GM19043 (cell line): ENCODE results near the gene KRTAP10-10.
"Not testable (repeated sequence)": the region's sequence is repeated elsewhere in the genome, so short reads cannot be mapped to it uniquely, and the experiment has no call there.

Experiments used
- ATAC-seq: cut with Tn5 transposase; IDR thresholded peaks from one replicate; pipeline ENCODE4 v1.9.1; 2021; ENCODE audit warnings: low read depth; ENCODE audit not compliant: unreplicated experiment

The KRTAP10-10 gene, protein sequence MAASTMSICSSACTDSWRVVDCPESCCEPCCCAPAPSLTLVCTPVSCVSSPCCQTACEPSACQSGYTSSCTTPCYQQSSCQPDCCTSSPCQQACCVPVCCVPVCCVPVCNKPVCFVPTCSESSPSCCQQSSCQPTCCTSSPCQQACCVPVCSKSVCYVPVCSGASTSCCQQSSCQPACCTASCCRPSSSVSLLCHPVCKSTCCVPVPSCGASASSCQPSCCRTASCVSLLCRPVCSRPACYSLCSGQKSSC

DNA sequence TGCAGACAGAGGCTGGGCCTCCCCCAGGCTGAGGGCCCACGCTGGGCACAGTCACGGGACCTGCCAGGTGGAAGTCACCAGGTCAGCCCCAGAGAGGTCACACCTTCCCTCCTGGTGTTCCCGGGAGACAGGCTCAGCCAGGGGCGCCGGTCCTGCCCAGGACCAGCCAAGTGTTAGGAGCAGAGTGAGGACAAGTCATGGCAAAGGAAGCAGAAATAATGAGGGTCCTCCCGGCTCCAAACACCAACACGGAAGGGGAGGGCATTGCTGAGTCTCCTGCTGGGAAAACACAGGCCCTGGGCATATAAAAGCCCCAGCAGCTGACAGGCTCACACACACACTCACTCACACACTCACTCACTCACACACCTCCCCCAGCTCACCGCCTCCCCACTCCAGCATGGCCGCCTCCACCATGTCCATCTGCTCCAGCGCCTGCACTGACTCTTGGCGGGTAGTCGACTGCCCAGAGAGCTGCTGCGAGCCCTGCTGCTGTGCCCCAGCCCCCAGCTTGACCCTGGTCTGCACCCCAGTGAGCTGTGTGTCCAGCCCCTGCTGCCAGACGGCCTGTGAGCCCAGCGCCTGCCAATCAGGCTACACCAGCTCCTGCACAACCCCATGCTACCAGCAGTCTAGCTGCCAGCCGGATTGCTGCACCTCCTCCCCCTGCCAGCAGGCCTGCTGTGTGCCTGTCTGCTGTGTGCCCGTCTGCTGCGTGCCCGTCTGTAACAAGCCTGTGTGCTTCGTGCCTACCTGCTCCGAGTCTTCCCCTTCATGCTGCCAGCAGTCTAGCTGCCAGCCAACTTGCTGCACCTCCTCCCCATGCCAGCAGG lies at the start of gene KRTAP10-10:
KRTAP10-10 (plus strand) TSS at position 339 of the 833 bp plus-strand sequence; CDS start at position 401, 62 bp downstream.
- ATAC-seq, result no peak

DNA sequence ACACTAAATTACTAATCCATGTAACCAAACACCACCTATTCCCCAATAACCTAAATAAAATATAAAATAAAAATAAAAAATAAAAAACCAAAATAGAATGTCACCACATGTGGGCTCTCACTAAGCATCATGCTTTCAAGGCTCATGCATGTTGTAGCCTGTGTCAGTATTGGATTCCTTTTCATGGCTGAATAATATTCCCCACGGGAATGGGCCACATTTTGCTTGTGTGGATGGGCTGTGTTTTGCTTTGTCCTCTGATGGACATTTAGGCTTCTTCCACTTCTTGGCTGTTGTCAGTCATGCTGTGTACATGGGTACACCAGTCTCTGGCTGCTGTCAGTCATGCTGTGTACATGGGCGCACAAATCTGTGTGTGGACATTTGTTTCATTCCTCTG lies 48.1 kb upstream of the KRTAP10-10 start:
- no peak for ATAC-seq

DNA sequence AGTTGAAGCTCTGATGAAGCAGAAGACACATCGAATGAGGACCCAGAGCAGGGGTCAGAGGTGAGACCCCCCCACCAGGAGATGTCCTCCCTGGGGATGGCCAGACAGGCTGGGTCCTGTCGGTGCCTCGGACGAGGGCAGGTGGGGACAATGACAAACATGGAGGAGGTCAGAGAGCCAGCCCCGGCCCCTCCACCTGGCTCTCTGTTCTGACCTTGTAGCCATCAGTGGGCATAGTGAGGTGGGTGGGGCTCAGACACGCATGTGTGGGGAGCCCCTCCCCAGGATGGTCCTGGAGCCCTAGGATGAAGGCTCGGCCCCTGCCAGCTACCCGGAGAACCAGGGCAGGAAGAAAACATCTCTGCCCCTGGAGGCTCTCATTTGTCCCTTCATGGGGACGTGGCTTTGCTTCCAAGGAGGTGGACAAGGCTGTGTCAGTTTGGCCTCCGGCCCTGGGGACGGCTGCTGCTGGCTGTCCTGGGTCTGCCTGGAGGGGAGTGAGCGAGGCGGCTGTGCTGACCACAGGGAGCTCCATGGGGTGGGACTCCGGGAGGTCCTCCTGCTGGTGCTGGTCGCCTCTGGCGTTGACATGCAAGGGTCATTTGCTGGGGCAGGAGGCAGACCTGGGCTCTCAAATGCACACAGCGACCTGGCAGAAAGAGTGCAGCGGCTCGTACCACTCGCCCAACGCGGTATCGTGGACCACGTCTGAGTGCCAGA lies 47.4 kb upstream of the KRTAP10-10 start:
- no peak for ATAC-seq

DNA sequence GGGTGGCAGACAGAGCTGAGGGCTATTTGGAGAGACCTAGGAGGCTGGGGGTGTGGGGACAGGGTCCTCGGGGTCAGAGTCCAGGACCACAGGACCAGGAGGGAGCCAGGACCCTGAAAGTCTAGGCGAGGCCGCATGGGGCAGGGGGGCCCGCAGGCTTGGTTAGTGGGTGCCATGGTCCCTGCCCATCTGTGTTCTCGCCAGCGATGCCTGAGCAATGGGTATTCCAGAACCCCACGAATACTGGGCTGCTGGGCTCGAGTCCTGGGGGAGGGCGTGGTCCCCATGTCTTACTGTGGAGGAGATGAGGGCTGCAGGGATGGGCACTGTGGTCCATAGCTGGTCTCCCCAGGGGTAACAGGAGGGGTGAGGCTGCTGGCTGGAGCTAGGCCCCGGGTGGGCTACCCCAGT lies 46.8 kb upstream of the KRTAP10-10 start:
- ATAC-seq, result no peak

DNA sequence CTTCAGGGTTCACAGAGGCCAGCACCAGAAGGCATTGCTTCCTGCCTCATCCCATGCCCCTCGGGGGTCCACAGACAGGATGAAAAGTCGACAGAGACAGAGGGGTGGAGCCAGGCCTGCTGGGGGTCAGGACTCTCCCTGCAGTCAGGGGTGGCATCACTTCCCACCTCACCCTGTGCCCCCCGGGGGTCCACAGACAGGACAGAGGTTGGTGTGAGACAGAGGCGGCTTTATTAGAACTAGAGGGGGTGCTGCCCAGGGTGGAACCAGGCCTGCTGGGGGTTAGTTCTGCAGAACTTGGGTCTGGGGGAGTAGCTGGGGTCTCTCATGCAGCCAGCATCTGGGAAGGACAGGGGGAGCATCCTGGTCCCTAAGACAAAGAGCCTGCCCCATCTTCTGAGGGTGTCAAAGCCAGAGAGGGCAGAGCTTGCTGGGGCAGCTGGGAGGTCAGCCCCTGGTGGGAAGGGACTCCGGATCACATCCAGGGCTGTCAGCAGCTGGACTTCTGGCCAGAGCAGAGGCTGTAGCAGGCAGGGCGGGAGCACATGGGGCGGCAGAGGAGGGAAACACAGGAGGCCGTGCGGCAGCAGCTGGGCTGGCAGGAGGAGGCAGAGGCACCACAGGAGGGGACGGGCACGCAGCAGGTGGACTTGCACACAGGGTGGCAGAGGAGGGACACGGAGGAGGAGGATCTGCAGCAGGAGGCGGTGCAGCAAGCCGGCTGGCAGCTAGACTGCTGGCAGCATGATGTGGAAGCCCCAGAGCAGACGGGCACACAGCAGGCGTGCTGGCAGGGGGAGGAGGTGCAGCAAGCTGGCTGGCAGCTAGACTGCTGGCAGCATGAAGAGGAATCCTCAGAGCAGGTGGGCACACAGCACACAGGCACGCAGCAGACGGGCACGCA lies 46.0 kb upstream of the KRTAP10-10 start:
- not testable (repeated sequence) for ATAC-seq

DNA sequence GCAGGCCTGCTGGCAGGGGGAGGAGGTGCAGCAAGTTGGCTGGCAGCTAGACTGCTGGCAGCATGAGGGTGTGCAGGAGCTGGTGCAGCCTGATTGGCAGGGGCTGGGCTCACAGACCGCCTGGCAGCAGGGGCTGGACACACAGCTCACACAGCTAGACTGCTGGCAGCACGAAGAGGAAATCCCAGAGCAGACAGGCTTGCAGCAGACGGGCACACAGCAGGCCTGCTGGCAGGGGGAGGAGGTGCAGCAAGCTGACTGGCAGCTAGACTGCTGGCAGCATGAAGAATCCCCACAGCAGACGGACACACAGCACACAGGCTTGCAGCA lies 45.4 kb upstream of the KRTAP10-10 start:
- not testable (repeated sequence) for ATAC-seq

DNA sequence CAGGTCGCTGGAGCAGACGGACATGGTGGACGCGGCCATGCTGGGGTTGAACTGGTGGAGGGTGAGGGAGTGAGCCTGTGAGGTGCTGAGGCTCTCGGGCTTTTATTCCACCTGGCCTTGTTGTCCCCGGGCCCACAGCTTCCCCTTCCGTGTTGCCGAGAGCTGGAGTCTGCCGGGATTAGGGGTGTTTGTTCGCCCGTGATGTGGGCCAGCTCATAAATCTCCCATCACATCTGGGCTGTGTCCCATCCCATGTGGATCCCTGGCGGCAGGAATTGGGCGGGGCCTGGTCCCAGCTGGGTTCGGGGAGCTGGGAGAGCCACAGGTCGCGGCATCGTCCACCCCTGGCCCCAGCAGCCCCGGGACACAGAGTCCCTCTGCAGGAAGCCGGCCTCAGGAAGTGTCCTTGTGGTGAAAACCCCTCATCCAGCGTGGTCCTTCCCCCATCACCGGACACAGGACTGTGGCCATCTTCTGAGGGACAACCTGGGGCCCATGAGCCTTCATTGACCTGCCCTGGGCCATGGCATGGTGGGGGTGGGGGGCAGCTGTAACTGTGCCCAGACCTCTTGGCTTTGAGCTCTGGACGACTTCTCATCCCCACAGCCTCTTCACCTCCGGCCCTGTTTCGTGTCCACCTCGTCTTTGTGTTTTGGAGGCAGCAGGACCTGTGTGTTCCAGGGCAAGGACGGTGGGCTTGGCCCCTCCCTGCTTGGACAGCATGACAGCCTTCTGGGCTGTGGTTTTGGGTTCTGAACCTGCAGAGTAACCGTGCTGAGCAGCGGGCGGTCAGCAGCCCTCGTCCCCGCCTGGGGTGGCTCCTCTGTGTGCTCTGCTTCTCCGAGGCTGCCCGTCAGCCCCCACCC lies 44.5 kb upstream of the KRTAP10-10 start, which contains the start of gene KRTAP10-6:
KRTAP10-6 (minus strand) TSS at position 60 of the 866 bp plus-strand sequence; CDS start at position 39, 21 bp downstream.
- no peak for ATAC-seq

DNA sequence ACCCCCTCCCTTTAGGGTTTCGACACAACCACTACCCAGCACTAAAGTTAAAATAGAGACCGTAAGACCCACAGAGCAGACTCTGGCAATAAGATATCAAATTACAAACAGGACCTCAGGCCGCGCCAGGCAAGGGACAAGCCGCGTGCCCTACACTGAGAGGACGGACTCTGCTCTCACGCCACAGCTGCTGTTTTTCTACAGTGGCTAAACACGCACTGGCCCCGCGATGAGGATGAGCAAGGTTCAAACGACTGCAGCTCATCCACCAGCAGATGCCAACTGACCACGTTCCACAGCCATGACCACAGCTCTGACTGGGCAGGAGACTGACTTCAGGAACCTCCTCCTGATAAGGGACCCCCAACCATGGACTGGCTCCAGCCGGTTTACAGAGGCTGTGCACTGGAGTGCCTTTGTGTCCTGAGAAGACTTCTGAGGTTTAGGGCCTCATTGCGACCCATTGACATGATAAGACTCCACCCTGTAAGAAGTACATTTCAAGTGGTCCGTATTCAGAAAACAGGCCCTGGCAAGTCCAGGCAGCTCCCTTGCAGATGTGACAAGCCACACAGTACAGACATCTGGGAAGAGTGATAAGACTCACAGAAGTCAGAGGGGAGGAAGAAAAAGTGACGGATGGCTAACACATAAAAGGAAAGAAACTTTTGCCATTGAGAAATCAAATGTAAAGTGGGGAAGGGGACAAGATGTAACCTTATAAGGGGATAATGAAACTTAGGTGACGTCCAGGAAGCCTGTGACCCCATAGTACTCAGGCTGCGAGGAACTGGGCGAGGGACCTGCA lies 43.4 kb upstream of the KRTAP10-10 start:
- no peak for ATAC-seq

DNA sequence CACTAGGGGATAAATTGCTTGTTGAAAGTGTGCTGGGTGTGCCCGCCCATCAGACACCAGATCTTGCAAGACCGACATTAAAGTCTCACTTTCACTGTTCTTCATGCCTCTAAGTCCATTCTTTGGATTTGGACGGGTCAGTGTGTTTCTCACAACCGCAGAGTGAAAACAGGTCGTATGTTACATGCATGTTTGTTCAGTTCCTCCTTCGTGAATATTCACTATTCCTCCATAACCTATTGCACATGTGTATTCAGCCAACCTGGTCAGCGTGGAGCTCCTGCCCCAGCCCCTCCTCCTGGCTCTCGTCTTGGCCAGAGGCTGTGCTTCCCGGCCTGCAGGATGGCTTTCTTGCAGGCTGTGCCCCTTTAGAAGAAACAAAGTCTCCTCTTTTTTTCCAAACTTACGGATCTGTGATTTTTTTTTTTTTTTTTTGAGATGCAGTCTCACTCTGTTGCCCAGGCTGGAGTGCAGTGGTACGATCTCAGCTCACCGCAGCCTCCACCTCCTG lies 42.7 kb upstream of the KRTAP10-10 start:
- no peak for ATAC-seq

DNA sequence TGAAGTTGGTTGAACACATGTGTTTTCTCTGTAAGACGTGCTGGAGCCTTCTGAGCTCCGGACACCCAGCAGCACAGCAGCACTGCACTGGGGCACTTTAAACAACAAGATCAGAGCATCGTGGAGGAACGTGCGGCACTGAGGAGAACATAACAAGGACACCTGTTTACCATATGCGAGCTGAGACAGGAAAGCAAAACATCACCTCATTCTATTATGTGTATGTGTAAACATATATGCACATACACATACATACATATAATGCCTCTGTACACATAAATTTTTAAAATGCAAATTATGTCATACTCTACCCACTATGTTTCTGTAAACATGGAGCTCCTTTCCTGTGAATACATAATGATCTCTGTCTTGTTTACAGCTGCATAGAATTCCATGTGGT lies 41.6 kb upstream of the KRTAP10-10 start:
- ATAC-seq, result no peak

DNA sequence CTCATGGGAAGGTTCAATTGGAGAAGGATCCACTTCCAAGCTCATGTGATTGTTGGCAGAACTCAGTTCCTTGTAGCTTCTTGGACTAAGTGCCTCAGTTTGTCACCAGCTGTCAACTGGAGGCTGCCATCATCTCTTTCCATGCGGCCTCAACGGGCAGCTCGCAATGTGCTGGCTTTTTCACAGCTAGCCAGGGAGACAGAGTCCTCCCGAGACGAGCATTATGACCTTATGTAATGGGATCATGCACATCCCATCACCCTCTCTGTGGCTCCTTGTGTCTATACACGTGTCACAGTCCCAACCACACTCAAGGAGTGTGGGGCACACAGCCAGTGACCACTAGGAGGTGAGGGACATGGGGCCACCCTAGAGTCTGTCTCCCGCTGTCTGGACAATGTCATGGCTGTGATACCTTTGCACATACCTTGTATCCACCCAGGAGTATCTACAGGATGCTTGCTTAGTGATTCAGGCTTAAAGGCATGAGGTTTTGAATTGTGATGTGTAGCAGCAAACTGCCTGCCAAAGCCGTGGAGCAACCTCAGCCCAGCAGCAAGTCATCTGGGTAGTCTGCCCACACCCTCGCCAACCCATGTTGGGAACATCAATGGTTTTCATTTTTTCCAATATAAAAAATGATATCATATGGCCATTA lies 41.0 kb upstream of the KRTAP10-10 start:
- ATAC-seq, result no peak

DNA sequence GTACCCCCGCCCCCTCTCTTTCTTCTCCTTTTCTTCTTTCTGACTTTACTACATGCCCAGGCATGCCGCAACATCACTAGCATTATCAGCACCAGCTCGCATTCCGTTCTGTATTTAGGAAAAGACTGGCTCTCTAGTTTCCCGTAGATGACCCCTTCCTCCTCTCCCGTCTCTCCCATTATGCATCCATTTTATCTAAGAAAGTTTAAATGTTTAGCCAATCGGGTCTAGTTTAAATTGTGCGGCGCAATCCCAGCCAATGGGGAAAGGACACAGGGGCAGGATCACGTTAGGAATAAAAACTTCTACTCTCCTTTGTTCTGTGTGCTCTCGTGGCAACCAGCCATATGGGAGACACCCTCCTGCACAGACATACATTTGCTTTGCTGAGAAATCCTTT lies 39.1 kb upstream of the KRTAP10-10 start:
- no peak for ATAC-seq

DNA sequence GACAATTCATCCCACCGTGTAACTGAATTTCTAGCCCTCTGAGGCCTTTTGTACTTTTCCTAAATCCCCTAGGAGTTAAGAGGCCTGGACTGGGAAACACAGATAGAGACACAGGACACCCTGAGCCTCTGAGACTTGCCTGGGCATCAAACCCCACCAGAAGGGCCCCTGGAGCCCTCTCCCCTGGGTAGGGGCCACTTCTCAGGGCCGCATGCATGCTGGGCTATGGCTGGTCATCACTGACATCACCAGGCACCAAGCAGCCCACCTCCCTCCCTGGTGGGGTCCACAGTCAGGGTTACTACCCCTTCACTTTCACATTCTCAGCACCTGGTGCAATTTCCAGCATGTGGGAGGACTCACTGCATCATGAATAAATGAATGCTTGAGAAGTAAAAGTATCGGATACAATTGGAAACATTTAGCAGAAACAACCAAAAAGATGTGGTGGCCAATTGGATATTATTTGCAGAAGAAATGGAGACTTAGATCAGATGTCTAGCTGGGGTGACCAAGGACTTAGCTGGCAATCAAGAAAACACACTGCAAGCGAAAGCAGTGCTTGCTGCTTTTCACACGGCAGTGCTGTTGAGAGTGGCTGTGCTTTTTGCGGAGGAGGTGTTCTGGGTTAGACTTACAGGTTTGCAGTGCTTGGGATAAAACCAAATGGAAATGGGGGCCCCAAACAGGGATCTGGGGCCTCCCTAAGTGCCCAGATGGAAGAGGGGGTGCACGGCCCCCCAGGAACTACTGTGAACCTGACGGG lies 37.7 kb upstream of the KRTAP10-10 start:
- ATAC-seq, result no peak

DNA sequence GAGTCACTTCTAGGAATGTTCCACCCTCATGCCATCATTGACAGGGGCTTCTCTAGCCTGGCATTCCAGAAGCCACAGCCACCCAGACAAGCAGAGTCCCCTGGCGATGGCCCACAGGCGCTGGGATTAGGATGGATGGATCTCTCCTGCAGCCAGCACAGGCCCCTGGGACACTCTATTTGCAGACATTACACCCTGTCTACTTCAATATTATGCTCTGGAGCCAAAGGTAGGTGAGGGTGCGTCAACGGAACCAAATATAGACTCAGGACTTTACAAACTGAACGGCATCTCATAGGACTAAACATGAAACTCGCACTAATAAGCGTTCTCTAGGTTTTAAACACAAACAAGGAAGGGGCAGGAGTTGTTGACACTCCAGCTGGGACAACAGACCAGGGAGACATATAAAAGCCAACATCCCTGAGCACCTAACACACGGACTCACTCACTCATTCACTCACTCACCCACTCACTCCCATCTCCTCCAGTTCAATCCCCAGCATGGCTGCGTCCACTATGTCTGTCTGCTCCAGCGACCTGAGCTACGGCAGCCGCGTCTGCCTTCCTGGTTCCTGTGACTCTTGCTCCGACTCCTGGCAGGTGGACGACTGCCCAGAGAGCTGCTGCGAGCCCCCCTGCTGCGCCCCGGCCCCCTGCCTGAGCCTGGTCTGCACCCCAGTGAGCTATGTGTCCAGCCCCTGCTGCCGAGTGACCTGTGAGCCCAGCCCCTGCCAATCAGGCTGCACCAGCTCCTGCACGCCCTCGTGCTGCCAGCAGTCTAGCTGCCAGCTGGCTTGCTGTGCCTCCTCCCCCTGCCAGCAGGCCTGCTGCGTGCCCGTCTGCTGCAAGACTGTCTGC lies 36.8 kb upstream of the KRTAP10-10 start, which contains the start of gene KRTAP10-7:
KRTAP10-7 (plus strand) TSS at position 480 of the 861 bp plus-strand sequence; CDS start at position 505, 25 bp downstream.
- ATAC-seq, result not testable (repeated sequence)

DNA sequence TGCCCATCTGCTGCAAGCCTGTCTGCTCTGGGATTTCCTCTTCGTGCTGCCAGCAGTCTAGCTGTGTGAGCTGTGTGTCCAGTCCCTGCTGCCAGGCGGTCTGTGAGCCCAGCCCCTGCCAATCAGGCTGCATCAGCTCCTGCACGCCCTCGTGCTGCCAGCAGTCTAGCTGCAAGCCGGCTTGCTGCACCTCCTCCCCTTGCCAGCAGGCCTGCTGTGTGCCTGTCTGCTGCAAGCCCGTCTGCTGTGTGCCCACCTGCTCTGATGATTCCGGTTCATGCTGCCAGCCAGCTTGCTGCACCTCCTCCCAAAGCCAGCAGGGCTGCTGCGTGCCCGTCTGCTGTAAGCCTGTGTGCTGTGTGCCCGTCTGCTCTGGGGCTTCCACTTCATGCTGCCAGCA lies 36.1 kb upstream of the KRTAP10-10 start:
- not testable (repeated sequence) for ATAC-seq
